HCT116 (cell line): ENCODE measurements around the gene TARBP2. TPM values are rescaled to one million over a fixed set of nuclear protein-coding genes. Genes with fewer than 3 reads are reported as not detected.

ENCODE experiments used
- ATAC-seq: fragments of 200-7000 bp; cut with Tn5 transposase; 2 replicates; pipeline ENCODE4 v1.9.1; 2020; ENCODE audit warnings: mild to moderate bottlenecking, moderate library complexity
- BruUV-seq: library from RNA; stranded (reverse); fragments of 400-500 nt; replicated peaks from 2 replicates; lab custom pipeline; 2021; lab: Mats Ljungman, UMichigan
- CTCF ChIA-PET: fragments of 300-600 bp; sonication (Branson Sonifier 250); formaldehyde crosslinking; loops from one replicate; lab custom pipeline; 2021; ENCODE audit warnings: antibody characterized with exemption; lab: Charles Lee
- POLR2A ChIA-PET: fragments of 300-600, 350-600 bp; sonication (Branson Sonifier 250); formaldehyde crosslinking; loops from one replicate; lab custom pipeline; 2021; ENCODE audit warnings: antibody characterized with exemption; lab: Charles Lee
- RAD21 ChIA-PET, 2 experiments: fragments of 300-600 bp; sonication (Branson Sonifier 250); formaldehyde crosslinking; loops; one replicate each; lab custom pipeline; 2023; ENCODE audit warnings: low total read pairs in 2 of 2; ENCODE audit not compliant: uncharacterized antibody in 2 of 2, unreplicated experiment in 2 of 2, low non-redundant PET in 1 of 2; lab: Charles Lee
- DNase-seq: peaks from one replicate; pipeline ENCODE4 v3.0.0-alpha.2; 2010; ENCODE audit warnings: low read depth, low spot score
- H2AFZ ChIP-seq: fragments of 200-600 bp; shearing (Covaris generic), sonication (generic); 2 replicates; pipeline ENCODE4 v1.6.1; 2017; ENCODE audit warnings: low read depth, mixed run types, mixed read lengths, antibody characterized with exemption, low read length; ENCODE audit not compliant: poor library complexity, severe bottlenecking
- H3K27ac ChIP-seq: 2 replicates; pipeline ENCODE4 v1.5.1; 2012; ENCODE audit warnings: low read depth, low read length
- H3K27me3 ChIP-seq: fragments of 200-600 bp; sonication (generic); 2 replicates; pipeline ENCODE4 v1.6.1; 2016; ENCODE audit warnings: mixed run types, low read length, mixed read lengths; ENCODE audit not compliant: insufficient read depth
- H3K36me3 ChIP-seq, 2 experiments: fragments of 200-500 bp in 1 of 2; fragments of 200-600 bp in 1 of 2; sonication (Bioruptor generic) in 1 of 2; sonication (generic) in 1 of 2; 2 replicates each; pipeline versions ENCODE4 v1.5.1 to v1.6.1; 2014 to 2016; ENCODE audit warnings: low read length in 2 of 2, inconsistent platforms in 1 of 2, mixed read lengths in 1 of 2, mixed run types in 1 of 2; ENCODE audit not compliant: insufficient read depth in 2 of 2, control insufficient read depth in 1 of 2
- H3K4me1 ChIP-seq, 2 experiments: fragments of 200-600 bp in 1 of 2; sonication (generic) in 1 of 2; 2 replicates each; pipeline versions ENCODE4 v1.5.1 to v1.6.1; 2012 to 2017; ENCODE audit warnings: low read length in 2 of 2, inconsistent platforms in 1 of 2, mild to moderate bottlenecking in 1 of 2, mixed read lengths in 1 of 2, mixed run types in 1 of 2, moderate library complexity in 1 of 2; ENCODE audit not compliant: insufficient read depth in 2 of 2, control insufficient read depth in 1 of 2
- H3K4me2 ChIP-seq: fragments of 200-600 bp; sonication (generic); 2 replicates; pipeline ENCODE4 v1.6.1; 2017; ENCODE audit warnings: mixed run types, low read length, mixed read lengths
- H3K4me3 ChIP-seq, 2 experiments: fragments of 200-600 bp in 1 of 2; sonication (generic) in 1 of 2; replicated peaks in 1 of 2; 2 replicates each; pipeline ENCODE4 v1.5.1; 2011 to 2016; ENCODE audit warnings: low read length in 2 of 2, control low read depth in 1 of 2, low read depth in 1 of 2, mild to moderate bottlenecking in 1 of 2, mixed read lengths in 1 of 2, mixed run types in 1 of 2
- H3K79me2 ChIP-seq: fragments of 200-600 bp; sonication (generic); 2 replicates; pipeline ENCODE4 v1.6.1; 2017; ENCODE audit warnings: mild to moderate bottlenecking, mixed run types, low read length, moderate library complexity, mixed read lengths; ENCODE audit not compliant: insufficient read depth
- H3K9ac ChIP-seq: fragments of 200-600 bp; sonication (generic); 2 replicates; pipeline ENCODE4 v1.6.1; 2016; ENCODE audit warnings: low read length, mixed read lengths
- H3K9me2 ChIP-seq: fragments of 200-600 bp; sonication (generic), shearing (Covaris generic); 2 replicates; pipeline ENCODE4 v1.6.1; 2017; ENCODE audit warnings: mixed run types, mild to moderate bottlenecking, moderate library complexity; ENCODE audit not compliant: insufficient read depth
- H3K9me3 ChIP-seq, 2 experiments: fragments of 200-500 bp in 1 of 2; fragments of 200-600 bp in 1 of 2; sonication (Bioruptor generic) in 1 of 2; sonication (generic) in 1 of 2; 2 replicates each; pipeline ENCODE4 v1.6.1; 2014 to 2017; ENCODE audit warnings: low read length in 2 of 2, mixed read lengths in 2 of 2, inconsistent platforms in 1 of 2, low read depth in 1 of 2, mild to moderate bottlenecking in 1 of 2, mixed run types in 1 of 2, moderate library complexity in 1 of 2; ENCODE audit not compliant: control insufficient read depth in 1 of 2, insufficient read depth in 1 of 2
- H4K20me1 ChIP-seq: fragments of 200-600 bp; sonication (generic), shearing (Covaris generic); 2 replicates; pipeline ENCODE4 v1.6.1; 2017; ENCODE audit warnings: mixed run types, mild to moderate bottlenecking, moderate library complexity; ENCODE audit not compliant: insufficient read depth
- CBX3 ChIP-seq: IDR thresholded peaks from 2 replicates; pipeline ENCODE4 v1.6.1; 2012; ENCODE audit warnings: low read depth
- CEBPB ChIP-seq: IDR thresholded peaks from 2 replicates; pipeline ENCODE4 v1.6.1; 2012; ENCODE audit warnings: low read depth
- EGR1 ChIP-seq: IDR thresholded peaks from 2 replicates; pipeline ENCODE4 v1.6.1; 2012; ENCODE audit warnings: low read depth
- EZH2 ChIP-seq: fragments of 200-600 bp; sonication (generic); IDR thresholded peaks from 2 replicates; pipeline ENCODE4 v1.6.1; 2017; ENCODE audit warnings: antibody characterized with exemption, mixed run types
- EZH2phosphoT487 ChIP-seq: fragments of 200-600 bp; IDR thresholded peaks from 2 replicates; pipeline ENCODE4 v1.6.1; 2018; ENCODE audit warnings: antibody characterized with exemption, borderline replicate concordance
- POLR2A ChIP-seq: IDR thresholded peaks from 2 replicates; pipeline ENCODE4 v1.7.0; 2011; ENCODE audit warnings: borderline replicate concordance; ENCODE audit not compliant: insufficient read depth, insufficient read length; ENCODE audit errors: extremely low read depth
- RAD21 ChIP-seq: IDR thresholded peaks from 2 replicates; pipeline ENCODE4 v1.6.1; 2012; ENCODE audit warnings: low read depth, mild to moderate bottlenecking
- TCF7L2 ChIP-seq: IDR thresholded peaks from 2 replicates; pipeline ENCODE4 v1.7.0; 2011; ENCODE audit warnings: borderline replicate concordance, inconsistent platforms; ENCODE audit not compliant: insufficient read depth, insufficient read length; ENCODE audit errors: extremely low read depth
- YY1 ChIP-seq: IDR thresholded peaks from 2 replicates; pipeline ENCODE4 v1.6.1; 2011; ENCODE audit warnings: low read length, low read depth, moderate library complexity, mild to moderate bottlenecking; ENCODE audit not compliant: insufficient replicate concordance; ENCODE audit errors: extremely low read depth
- intact Hi-C: fragments of 100-400 bp; cut with micrococcal nuclease; formaldehyde crosslinking; loops from 2 replicates; pipeline ENCODE4 v1.10.0; 2022
- total RNA-seq: library from RNA; stranded (reverse); gene quantifications from one replicate; pipeline ENCODE4 v1.2.1, GENCODE V29; 2021; ENCODE audit not compliant: unreplicated experiment
- TF ChIP-seq, protein P1 (sequence below), 3 experiments: fragments of 200-600 bp in 1 of 3; sonication (generic) in 1 of 3; IDR thresholded peaks in 2 of 3; conservative IDR thresholded peaks in 1 of 3; 2 replicates each; pipeline ENCODE4 v1.5.1; 2012 to 2017; ENCODE audit warnings: low read depth in 2 of 3, low read length in 2 of 3, antibody characterized with exemption in 1 of 3, borderline replicate concordance in 1 of 3, control low read depth in 1 of 3, mild to moderate bottlenecking in 1 of 3, mixed read lengths in 1 of 3, mixed run types in 1 of 3, moderate library complexity in 1 of 3; ENCODE audit not compliant: insufficient read depth in 1 of 3

The TARBP2 gene
- total RNA-seq, 1 experiment from 2014 or later: 40.1 TPM

GRCh38 chr12:53518381-53518780 is 17.3 kb downstream of the TARBP2 start:
- no peaks in the 10 kb centered on the region for H3K9me2 ChIP-seq
- H3K4me1 ChIP-seq: no peaks in the 10 kb centered on the region
- TF ChIP-seq CEBPB (no peak), POLR2A (no peak), TCF7L2 (no peak), EGR1 (no peak), EZH2 (no peak), EZH2phosphoT487 (no peak), RAD21 (no peak), CBX3 (no peak), YY1 (no peak)
- TF ChIP-seq, protein P1, sequence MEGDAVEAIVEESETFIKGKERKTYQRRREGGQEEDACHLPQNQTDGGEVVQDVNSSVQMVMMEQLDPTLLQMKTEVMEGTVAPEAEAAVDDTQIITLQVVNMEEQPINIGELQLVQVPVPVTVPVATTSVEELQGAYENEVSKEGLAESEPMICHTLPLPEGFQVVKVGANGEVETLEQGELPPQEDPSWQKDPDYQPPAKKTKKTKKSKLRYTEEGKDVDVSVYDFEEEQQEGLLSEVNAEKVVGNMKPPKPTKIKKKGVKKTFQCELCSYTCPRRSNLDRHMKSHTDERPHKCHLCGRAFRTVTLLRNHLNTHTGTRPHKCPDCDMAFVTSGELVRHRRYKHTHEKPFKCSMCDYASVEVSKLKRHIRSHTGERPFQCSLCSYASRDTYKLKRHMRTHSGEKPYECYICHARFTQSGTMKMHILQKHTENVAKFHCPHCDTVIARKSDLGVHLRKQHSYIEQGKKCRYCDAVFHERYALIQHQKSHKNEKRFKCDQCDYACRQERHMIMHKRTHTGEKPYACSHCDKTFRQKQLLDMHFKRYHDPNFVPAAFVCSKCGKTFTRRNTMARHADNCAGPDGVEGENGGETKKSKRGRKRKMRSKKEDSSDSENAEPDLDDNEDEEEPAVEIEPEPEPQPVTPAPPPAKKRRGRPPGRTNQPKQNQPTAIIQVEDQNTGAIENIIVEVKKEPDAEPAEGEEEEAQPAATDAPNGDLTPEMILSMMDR (IDR thresholded peaks at IDR 0.05 in 2 of 3, conservative IDR thresholded peaks at IDR 0.05 in 1 of 3; ENCODE audit: borderline replicate concordance in 1 of 3, insufficient read depth in 1 of 3, low read depth in 2 of 3, low read length in 2 of 3): no peak
- H3K9me3 ChIP-seq: no peaks in the 10 kb centered on the region
- no peak overlapping the region for H3K27ac ChIP-seq
- no peaks in the 10 kb centered on the region for H3K27me3 ChIP-seq
- H3K4me2 ChIP-seq: no peak overlapping the region
- no peaks in the 10 kb centered on the region for H3K79me2 ChIP-seq
- POLR2A ChIA-PET: interaction anchor here (0.8 kb wide), 1 partner anchor 17 kb away, joined by 3 read pairs; the partner anchor contains the start of gene TARBP2
- no peaks in the 10 kb centered on the region for H4K20me1 ChIP-seq
- DNase-seq (no peak), ATAC-seq (no peak)
- CTCF ChIA-PET: interaction anchor here (2.5 kb wide), 1 partner anchor 9 kb away, joined by 14 read pairs; no protein-coding TSS in a partner anchor
- intact Hi-C loops: no loop called here
- RAD21 ChIA-PET: no interaction called here
- H2AFZ ChIP-seq: no peak overlapping the region
- H3K4me3 ChIP-seq: no peak overlapping the region
- peaks cover 13 to 30% of the 10 kb centered on the region in 2 experiments for H3K36me3 ChIP-seq
- no TSS peak for BruUV-seq
- H3K9ac ChIP-seq: no peak overlapping the region
